ENCODE measurements around the gene RNH1.

RNH1 gene

DNA sequence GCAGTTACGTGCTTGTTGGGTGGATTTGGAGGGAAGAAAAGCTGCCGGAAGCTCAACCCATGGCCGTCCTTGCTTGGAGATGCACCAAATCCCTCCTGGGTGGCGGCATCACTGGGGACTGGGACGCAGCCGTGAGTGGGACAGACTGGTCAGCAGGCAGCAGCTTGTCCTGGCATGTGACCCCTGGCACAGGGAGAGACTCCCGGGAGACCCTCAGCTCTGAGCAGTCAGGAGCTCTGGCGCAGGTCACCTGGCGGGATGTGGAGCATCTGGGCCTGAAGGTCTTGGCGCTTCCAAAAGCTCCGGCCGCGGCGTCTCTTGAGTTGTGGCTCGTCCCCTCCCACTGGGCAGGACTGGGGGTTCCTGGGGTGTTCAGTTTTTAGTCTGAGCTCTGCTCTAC is 30.6 kb downstream of the RNH1 start:
- Histone ChIP-seq H3K4me1 (ENCODE audit: control insufficient read depth, low read length) (no peaks in the 10 kb centered on the region), H4K20me1 (ENCODE audit: control insufficient read depth, insufficient read depth, low read depth, low read length) (no peaks in the 10 kb centered on the region)
- TF ChIP-seq EZH2phosphoT487 (IDR thresholded peaks at IDR 0.05; ENCODE audit: borderline replicate concordance, low read length): no peak
- TF ChIP-seq, protein P1, sequence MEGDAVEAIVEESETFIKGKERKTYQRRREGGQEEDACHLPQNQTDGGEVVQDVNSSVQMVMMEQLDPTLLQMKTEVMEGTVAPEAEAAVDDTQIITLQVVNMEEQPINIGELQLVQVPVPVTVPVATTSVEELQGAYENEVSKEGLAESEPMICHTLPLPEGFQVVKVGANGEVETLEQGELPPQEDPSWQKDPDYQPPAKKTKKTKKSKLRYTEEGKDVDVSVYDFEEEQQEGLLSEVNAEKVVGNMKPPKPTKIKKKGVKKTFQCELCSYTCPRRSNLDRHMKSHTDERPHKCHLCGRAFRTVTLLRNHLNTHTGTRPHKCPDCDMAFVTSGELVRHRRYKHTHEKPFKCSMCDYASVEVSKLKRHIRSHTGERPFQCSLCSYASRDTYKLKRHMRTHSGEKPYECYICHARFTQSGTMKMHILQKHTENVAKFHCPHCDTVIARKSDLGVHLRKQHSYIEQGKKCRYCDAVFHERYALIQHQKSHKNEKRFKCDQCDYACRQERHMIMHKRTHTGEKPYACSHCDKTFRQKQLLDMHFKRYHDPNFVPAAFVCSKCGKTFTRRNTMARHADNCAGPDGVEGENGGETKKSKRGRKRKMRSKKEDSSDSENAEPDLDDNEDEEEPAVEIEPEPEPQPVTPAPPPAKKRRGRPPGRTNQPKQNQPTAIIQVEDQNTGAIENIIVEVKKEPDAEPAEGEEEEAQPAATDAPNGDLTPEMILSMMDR (IDR thresholded peaks at IDR 0.05; ENCODE audit: low read depth, low read length, poor library complexity, severe bottlenecking): no peak

DNA sequence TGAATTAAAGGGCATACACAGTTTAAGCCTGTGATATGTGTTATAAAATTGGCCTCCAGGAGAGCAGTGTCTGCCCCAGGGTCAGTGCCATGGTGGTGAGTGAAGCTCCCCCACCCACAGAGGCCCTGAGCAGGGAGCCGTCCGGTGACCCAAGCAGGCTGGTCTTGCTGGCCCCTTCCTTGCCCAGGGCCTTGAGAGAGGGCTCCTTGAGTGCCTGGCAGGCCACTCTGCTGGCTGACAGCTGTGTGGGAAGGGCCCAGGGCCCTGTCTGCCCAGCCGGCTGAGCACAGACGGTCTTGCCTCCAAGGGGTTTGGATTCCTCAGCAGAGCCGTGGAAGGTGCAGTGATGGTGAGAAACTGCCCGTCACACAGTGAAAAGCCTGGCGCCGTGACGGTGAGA is 31.1 kb downstream of the RNH1 start:
- H3K4me3 ChIP-seq (ENCODE audit: low read length): no peak overlapping the region
- no peak for TF ChIP-seq EZH2phosphoT487 (IDR thresholded peaks at IDR 0.05; ENCODE audit: borderline replicate concordance, low read length)
- TF ChIP-seq, protein P1 (IDR thresholded peaks at IDR 0.05; ENCODE audit: low read depth, low read length, poor library complexity, severe bottlenecking): no peak
- H3F3A ChIP-seq (ENCODE audit: control insufficient read depth, insufficient read depth): no peaks in the 10 kb centered on the region
- no peaks in the 10 kb centered on the region for H3K9me3 ChIP-seq (ENCODE audit: control insufficient read depth, insufficient read depth, low read length)
- H4K20me1 ChIP-seq (ENCODE audit: control insufficient read depth, insufficient read depth, low read depth, low read length): no peaks in the 10 kb centered on the region
- H3K27ac ChIP-seq (ENCODE audit: low read depth, low read length): no peak overlapping the region
- no peaks in the 10 kb centered on the region for H3K4me1 ChIP-seq (ENCODE audit: control insufficient read depth, low read length)
- no peak overlapping the region for H3K4me2 ChIP-seq (ENCODE audit: low read length)
- peaks cover 3% of the 10 kb centered on the region; the same call in 1 of the 2 replicates for H3K36me3 ChIP-seq (ENCODE audit: control insufficient read depth, low read length)
- 0 out of 2 replicates have a peak, but pooled peaks cover 4% of the 10 kb centered on the region for H3K79me2 ChIP-seq (ENCODE audit: control insufficient read depth, low read length)
- no peaks in the 10 kb centered on the region for H3K27me3 ChIP-seq (ENCODE audit: control insufficient read depth, low read length)
- no peaks in the 10 kb centered on the region for H3K9me2 ChIP-seq (replicated peaks; ENCODE audit: control insufficient read depth, low read length)

More for the DNA sequence above, 30.6 kb downstream of the RNH1 start:
- Histone ChIP-seq H3K4me2 (ENCODE audit: low read length) (no peak overlapping the region), H3K9me2 (replicated peaks; ENCODE audit: control insufficient read depth, low read length) (no peaks in the 10 kb centered on the region), H3K27ac (ENCODE audit: low read depth, low read length) (no peak overlapping the region), H3K79me2 (ENCODE audit: control insufficient read depth, low read length) (0 out of 2 replicates have a peak, but pooled peaks cover 4% of the 10 kb centered on the region), H3K27me3 (ENCODE audit: control insufficient read depth, low read length) (no peaks in the 10 kb centered on the region), H3K4me3 (ENCODE audit: low read length) (no peak overlapping the region), H3K9me3 (ENCODE audit: control insufficient read depth, insufficient read depth, low read length) (no peaks in the 10 kb centered on the region), H3F3A (ENCODE audit: control insufficient read depth, insufficient read depth) (no peaks in the 10 kb centered on the region; the same call in 1 of the 2 replicates), H3K36me3 (ENCODE audit: control insufficient read depth, low read length) (peaks cover 3% of the 10 kb centered on the region; the same call in 1 of the 2 replicates)

DNA sequence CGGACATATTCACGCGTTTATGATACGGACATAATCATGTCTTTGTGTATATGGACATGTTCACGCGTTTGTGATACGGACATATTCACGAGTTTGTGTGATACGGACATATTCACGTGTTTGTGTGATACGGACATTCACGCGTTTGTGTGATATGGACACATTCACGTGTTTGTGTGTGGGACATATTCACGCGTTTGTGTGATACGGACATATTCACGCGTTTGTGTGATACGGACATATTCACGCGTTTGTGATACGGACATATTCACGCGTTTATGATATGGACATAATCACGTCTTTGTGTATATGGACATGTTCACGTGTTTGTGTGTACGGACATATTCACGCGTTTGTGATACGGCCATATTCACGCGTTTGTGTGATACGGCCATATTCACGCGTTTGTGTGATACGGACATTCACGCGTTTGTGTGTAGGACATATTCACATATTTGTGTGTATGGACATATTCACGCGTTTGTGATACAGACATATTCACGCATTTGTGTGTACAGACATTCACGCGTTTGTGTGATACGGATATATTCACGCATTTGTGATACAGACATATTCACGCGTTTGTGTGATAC is 32.0 kb downstream of the RNH1 start:
- H3K27ac ChIP-seq (ENCODE audit: low read depth, low read length): no peak overlapping the region
- no peaks in the 10 kb centered on the region for H3K9me3 ChIP-seq (ENCODE audit: control insufficient read depth, insufficient read depth, low read length)
- no peaks in the 10 kb centered on the region for H3K9me2 ChIP-seq (replicated peaks; ENCODE audit: control insufficient read depth, low read length)
- H3K4me3 ChIP-seq (ENCODE audit: low read length): no peak overlapping the region
- H3K4me1 ChIP-seq (ENCODE audit: control insufficient read depth, low read length): no peaks in the 10 kb centered on the region
- H3K36me3 ChIP-seq (ENCODE audit: control insufficient read depth, low read length): peaks cover 3% of the 10 kb centered on the region; the same call in 1 of the 2 replicates
- TF ChIP-seq, protein P1 (IDR thresholded peaks at IDR 0.05; ENCODE audit: low read depth, low read length, poor library complexity, severe bottlenecking): no peak
- TF ChIP-seq EZH2phosphoT487 (IDR thresholded peaks at IDR 0.05; ENCODE audit: borderline replicate concordance, low read length): no peak
- no peaks in the 10 kb centered on the region for H3F3A ChIP-seq (ENCODE audit: control insufficient read depth, insufficient read depth)
- H3K79me2 ChIP-seq (ENCODE audit: control insufficient read depth, low read length): 0 out of 2 replicates have a peak, but pooled peaks cover 4% of the 10 kb centered on the region
- no peaks in the 10 kb centered on the region for H3K27me3 ChIP-seq (ENCODE audit: control insufficient read depth, low read length)
- H3K4me2 ChIP-seq (ENCODE audit: low read length): no peak overlapping the region
- H4K20me1 ChIP-seq (ENCODE audit: control insufficient read depth, insufficient read depth, low read depth, low read length): no peaks in the 10 kb centered on the region
